Peyer's patch (tissue), 4 donors: Measurements from ENCODE around the gene UROC1.

Experiments
- CTCF ChIP-seq, 6 experiments: fragments of 450-650 bp in 4 of 6; fragments of 200-600 bp in 2 of 6; sonication (generic) in 1 of 6; IDR thresholded peaks; one replicate each; pipeline ENCODE4 v1.5.1; 2017 to 2019; ENCODE audit warnings: antibody characterized with exemption in 6 of 6, mild to moderate bottlenecking in 3 of 6, moderate library complexity in 1 of 6
- POLR2A ChIP-seq, 2 donors: fragments of 450-650 bp; IDR thresholded peaks; one replicate each; pipeline ENCODE4 v1.5.1; 2017; ENCODE audit warnings: antibody characterized with exemption in 2 of 2, mild to moderate bottlenecking in 2 of 2, moderate library complexity in 2 of 2

- TF ChIP-seq CTCF (IDR thresholded peaks at IDR 0.05) (no peak), POLR2A (IDR thresholded peaks at IDR 0.05) (no peak)
Measured at GRCh38 chr3:126456766-126457388, 60.7 kb downstream of the UROC1 start.
